ENCODE data around the gene MYBBP1A. TPM values are rescaled to one million over a fixed set of nuclear protein-coding genes. Genes with fewer than 3 reads are reported as not detected.

MYBBP1A gene
- total and polyA plus RNA-seq, 9 of the 15 experiments (the other 6 are each of a cell fraction or from before 2014, with no cell fraction given) = 2.0 to 114 (median 47.2) TPM

DNA sequence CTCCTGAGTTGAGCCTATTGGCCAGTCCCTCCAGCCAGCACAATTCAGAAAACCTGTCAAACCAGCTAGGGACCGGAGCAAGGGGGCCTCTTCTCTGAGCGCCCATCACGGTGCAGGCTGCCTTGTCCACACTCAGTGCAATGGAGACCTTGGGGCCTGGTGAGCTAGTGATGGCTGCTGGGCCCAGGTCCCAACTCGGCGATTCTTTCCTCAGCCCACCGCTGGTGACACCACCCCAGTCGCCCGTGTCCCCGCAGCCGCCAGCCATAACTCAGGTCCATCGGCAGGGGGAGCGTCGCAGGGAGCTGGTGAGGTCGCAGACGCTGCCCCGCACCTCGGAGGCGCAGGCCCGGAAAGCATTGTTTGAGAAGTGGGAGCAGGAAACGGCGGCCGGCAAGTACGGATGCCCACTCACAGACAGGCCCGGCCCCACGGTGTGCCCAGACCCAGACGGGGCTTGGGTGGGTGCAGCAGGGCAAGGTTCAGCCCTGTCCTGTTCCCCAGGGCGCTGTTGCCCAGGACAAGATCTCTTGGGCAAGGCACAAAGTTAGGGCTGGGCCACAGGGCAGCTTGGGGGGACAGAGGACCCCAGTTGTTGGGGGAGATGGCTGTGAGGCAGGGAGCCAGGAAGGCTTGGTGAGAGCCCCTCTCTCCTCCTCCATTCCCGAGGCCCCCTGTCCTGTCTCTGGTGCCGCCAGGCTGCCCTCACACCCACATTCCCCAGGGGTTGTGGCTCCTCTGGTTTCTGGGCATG is 39.9 kb upstream of the MYBBP1A start (continued):
- TF ChIP-seq, protein P1, sequence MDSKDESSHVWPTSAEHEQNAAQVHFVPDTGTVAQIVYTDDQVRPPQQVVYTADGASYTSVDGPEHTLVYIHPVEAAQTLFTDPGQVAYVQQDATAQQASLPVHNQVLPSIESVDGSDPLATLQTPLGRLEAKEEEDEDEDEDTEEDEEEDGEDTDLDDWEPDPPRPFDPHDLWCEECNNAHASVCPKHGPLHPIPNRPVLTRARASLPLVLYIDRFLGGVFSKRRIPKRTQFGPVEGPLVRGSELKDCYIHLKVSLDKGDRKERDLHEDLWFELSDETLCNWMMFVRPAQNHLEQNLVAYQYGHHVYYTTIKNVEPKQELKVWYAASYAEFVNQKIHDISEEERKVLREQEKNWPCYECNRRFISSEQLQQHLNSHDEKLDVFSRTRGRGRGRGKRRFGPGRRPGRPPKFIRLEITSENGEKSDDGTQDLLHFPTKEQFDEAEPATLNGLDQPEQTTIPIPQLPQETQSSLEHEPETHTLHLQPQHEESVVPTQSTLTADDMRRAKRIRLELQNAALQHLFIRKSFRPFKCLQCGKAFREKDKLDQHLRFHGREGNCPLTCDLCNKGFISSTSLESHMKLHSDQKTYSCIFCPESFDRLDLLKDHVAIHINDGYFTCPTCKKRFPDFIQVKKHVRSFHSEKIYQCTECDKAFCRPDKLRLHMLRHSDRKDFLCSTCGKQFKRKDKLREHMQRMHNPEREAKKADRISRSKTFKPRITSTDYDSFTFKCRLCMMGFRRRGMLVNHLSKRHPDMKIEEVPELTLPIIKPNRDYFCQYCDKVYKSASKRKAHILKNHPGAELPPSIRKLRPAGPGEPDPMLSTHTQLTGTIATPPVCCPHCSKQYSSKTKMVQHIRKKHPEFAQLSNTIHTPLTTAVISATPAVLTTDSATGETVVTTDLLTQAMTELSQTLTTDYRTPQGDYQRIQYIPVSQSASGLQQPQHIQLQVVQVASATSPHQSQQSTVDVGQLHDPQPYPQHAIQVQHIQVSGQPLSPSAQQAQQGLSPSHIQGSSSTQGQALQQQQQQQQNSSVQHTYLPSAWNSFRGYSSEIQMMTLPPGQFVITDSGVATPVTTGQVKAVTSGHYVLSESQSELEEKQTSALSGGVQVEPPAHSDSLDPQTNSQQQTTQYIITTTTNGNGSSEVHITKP (IDR thresholded peaks at IDR 0.05; ENCODE audit: partially characterized antibody) = no peak
- no peak for TF ChIP-seq POLR2G (IDR thresholded peaks at IDR 0.05; ENCODE audit: low read depth, low read length)
- TF ChIP-seq ZNF316 (IDR thresholded peaks at IDR 0.05) = no peak
- no peak for TF ChIP-seq GATA2 (CRISPR knock-in tag; IDR thresholded peaks at IDR 0.05)
- TF ChIP-seq ZNF146 (CRISPR knock-in tag; IDR thresholded peaks at IDR 0.05; ENCODE audit: unreplicated experiment) = no peak
- TF ChIP-seq ATF4 (CRISPR knock-in tag; IDR thresholded peaks at IDR 0.05) = no peak
- peak; percentile 39 for TF ChIP-seq SMC3 (conservative IDR thresholded peaks at IDR 0.05; ENCODE audit: insufficient read depth, low read depth, low read length)
- no peak for TF ChIP-seq ZNF134 (CRISPR knock-in tag; conservative IDR thresholded peaks at IDR 0.05)
- TF ChIP-seq CBX3 (IDR thresholded peaks at IDR 0.05; ENCODE audit: borderline replicate concordance in 1 of 2, low read length in 2 of 2) = no peak
- TF ChIP-seq PTRF (tag; IDR thresholded peaks at IDR 0.05) = no peak
- no peak for TF ChIP-seq U2AF1 (optimal IDR thresholded peaks at IDR 0.05; ENCODE audit: low read depth, low read length)
- no peak for TF ChIP-seq EHMT2 (IDR thresholded peaks at IDR 0.05)
- TF ChIP-seq ZC3H8 (IDR thresholded peaks at IDR 0.05) = no peak
- no peak for TF ChIP-seq MXI1 (IDR thresholded peaks at IDR 0.05; ENCODE audit: low read depth, low read length)
- TF ChIP-seq TFAM (CRISPR knock-in tag; conservative IDR thresholded peaks at IDR 0.05) = no peak
- no peak for TF ChIP-seq SAFB (IDR thresholded peaks at IDR 0.05; ENCODE audit: borderline replicate concordance, low read depth, low read length)
- peak in 1 of 2 experiments; percentile 45; a peak in 2 of 4 replicates for TF ChIP-seq RAD21 (CRISPR knock-in tag; conservative IDR thresholded peaks at IDR 0.05 in 1 of 2, IDR thresholded peaks at IDR 0.05 in 1 of 2)

All from K562 (cell line).